ENCODE data around the gene TNRC18. TPM values are rescaled to one million over a fixed set of nuclear protein-coding genes. Genes with fewer than 3 reads are reported as not detected.
"Not testable (repeated sequence)": the region's sequence is repeated elsewhere in the genome, so short reads cannot be mapped to it uniquely, and the experiment has no call there.

Gene TNRC18
- total RNA-seq, 1 donor from 2014 or later: 198 TPM

DNA sequence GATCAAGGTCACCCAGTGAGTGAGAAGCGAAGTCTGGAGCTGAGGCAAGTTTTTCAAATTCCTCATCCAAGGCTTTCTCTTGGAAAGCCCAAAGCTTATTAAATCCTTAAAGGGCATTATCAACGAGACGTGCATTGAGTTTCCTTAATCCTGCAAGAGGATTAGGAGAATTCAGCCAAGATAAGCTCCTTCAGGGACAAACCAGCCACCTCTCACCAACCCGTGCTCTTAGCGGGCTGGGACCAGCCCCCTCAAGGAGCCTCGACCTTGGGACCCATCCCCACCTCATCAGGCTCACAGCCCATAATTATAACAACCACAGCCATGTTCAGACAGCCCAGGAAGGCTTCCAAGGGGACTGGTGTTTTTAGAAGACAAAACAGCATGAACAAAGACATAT lies 152.8 kb downstream of the TNRC18 start:
- Mint-ChIP-seq H3K4me1 (ENCODE audit: unreplicated experiment) (no peaks in the 10 kb centered on the region), H3K36me3 (ENCODE audit: unreplicated experiment) (no peaks in the 10 kb centered on the region), H3K27ac (ENCODE audit: unreplicated experiment) (no peak overlapping the region), H3K27me3 (ENCODE audit: unreplicated experiment) (peaks cover 9% of the 10 kb centered on the region), H3K4me3 (ENCODE audit: unreplicated experiment) (no peak overlapping the region), H3K9me3 (ENCODE audit: unreplicated experiment) (no peaks in the 10 kb centered on the region)
- TF ChIP-seq CTCF (IDR thresholded peaks at IDR 0.05): no peak
- no peak for DNase-seq (ENCODE audit: extremely low spot score, unreplicated experiment)

DNA sequence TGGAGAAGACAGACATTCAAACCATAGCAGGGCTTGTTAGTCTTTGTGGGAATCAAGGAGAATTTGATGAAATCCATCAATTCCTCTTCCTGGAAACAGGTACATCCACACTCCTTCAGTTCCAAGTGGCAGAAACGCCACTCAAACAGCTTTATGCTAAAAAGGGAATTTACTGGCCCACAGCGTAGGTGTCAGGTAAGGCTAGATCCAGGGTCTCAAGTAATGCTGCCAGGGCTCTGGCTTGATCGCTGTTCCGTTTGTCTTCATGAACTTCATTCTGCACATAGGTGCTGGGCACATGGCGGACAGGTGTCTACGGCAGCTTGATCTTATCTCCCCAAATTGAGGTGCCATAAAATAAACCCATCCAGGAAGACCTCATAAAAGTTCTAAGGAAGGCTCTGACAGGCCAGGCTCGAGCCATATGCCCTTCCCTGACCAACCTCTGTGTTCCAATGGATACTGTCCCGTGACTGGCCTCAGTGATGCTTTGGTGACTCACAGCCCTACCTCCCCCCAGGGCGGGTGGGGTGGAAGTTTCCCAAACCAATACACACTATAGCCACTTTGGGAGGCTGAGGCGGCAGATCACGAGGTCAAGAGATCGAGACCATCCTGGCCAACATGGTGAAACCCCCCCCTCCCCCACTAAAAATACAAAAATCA lies 153.5 kb downstream of the TNRC18 start:
- H3K36me3 Mint-ChIP-seq (ENCODE audit: unreplicated experiment); H3K27me3 Mint-ChIP-seq (ENCODE audit: unreplicated experiment); DNase-seq (ENCODE audit: extremely low spot score, unreplicated experiment); H3K9me3 Mint-ChIP-seq (ENCODE audit: unreplicated experiment); H3K4me1 Mint-ChIP-seq (ENCODE audit: unreplicated experiment); H3K4me3 Mint-ChIP-seq (ENCODE audit: unreplicated experiment); H3K27ac Mint-ChIP-seq (ENCODE audit: unreplicated experiment): not testable (repeated sequence)

- H3K27ac Mint-ChIP-seq (ENCODE audit: unreplicated experiment); H3K9me3 Mint-ChIP-seq (ENCODE audit: unreplicated experiment); H3K36me3 Mint-ChIP-seq (ENCODE audit: unreplicated experiment); H3K4me1 Mint-ChIP-seq (ENCODE audit: unreplicated experiment); H3K27me3 Mint-ChIP-seq (ENCODE audit: unreplicated experiment); DNase-seq (ENCODE audit: extremely low spot score, unreplicated experiment); H3K4me3 Mint-ChIP-seq (ENCODE audit: unreplicated experiment): not testable (repeated sequence)
These were observed 155.8 kb downstream of the TNRC18 start for GRCh38 chr7:5267829-5268228.

GRCh38 chr7:5266191-5267028 lies 157.2 kb downstream of the TNRC18 start:
- Mint-ChIP-seq H3K9me3 (ENCODE audit: unreplicated experiment) (no peaks in the 10 kb centered on the region), H3K27ac (ENCODE audit: unreplicated experiment) (no peak overlapping the region), H3K4me1 (ENCODE audit: unreplicated experiment) (no peaks in the 10 kb centered on the region), H3K4me3 (ENCODE audit: unreplicated experiment) (no peak overlapping the region), H3K36me3 (ENCODE audit: unreplicated experiment) (no peaks in the 10 kb centered on the region), H3K27me3 (ENCODE audit: unreplicated experiment) (peaks cover 5% of the 10 kb centered on the region)
- TF ChIP-seq CTCF (IDR thresholded peaks at IDR 0.05): no peak
- no peak for DNase-seq (ENCODE audit: extremely low spot score, unreplicated experiment)

GRCh38 chr7:5265320-5266190 lies 158.1 kb downstream of the TNRC18 start:
- H3K27me3 Mint-ChIP-seq (ENCODE audit: unreplicated experiment): peaks cover 1% of the 10 kb centered on the region
- H3K4me1 Mint-ChIP-seq (ENCODE audit: unreplicated experiment): no peaks in the 10 kb centered on the region
- H3K9me3 Mint-ChIP-seq (ENCODE audit: unreplicated experiment): no peaks in the 10 kb centered on the region
- DNase-seq (ENCODE audit: extremely low spot score, unreplicated experiment): no peak
- no peaks in the 10 kb centered on the region for H3K36me3 Mint-ChIP-seq (ENCODE audit: unreplicated experiment)
- no peak overlapping the region for H3K27ac Mint-ChIP-seq (ENCODE audit: unreplicated experiment)
- H3K4me3 Mint-ChIP-seq (ENCODE audit: unreplicated experiment): no peak overlapping the region
- no peak for TF ChIP-seq CTCF (IDR thresholded peaks at IDR 0.05)

- H3K27ac Mint-ChIP-seq (ENCODE audit: unreplicated experiment); DNase-seq (ENCODE audit: extremely low spot score, unreplicated experiment); H3K27me3 Mint-ChIP-seq (ENCODE audit: unreplicated experiment); H3K36me3 Mint-ChIP-seq (ENCODE audit: unreplicated experiment); H3K9me3 Mint-ChIP-seq (ENCODE audit: unreplicated experiment); H3K4me3 Mint-ChIP-seq (ENCODE audit: unreplicated experiment); H3K4me1 Mint-ChIP-seq (ENCODE audit: unreplicated experiment): not testable (repeated sequence)
These were observed 160.6 kb downstream of the TNRC18 start for GRCh38 chr7:5263066-5263465.

GRCh38 chr7:5260530-5261068 lies 163.0 kb downstream of the TNRC18 start:
- H3K27me3 Mint-ChIP-seq (ENCODE audit: unreplicated experiment); DNase-seq (ENCODE audit: extremely low spot score, unreplicated experiment); H3K9me3 Mint-ChIP-seq (ENCODE audit: unreplicated experiment); H3K36me3 Mint-ChIP-seq (ENCODE audit: unreplicated experiment); H3K4me1 Mint-ChIP-seq (ENCODE audit: unreplicated experiment); H3K4me3 Mint-ChIP-seq (ENCODE audit: unreplicated experiment); H3K27ac Mint-ChIP-seq (ENCODE audit: unreplicated experiment): not testable (repeated sequence)
